PC-3 (cell line): ENCODE data around the gene SV2C. TPM values are rescaled to one million over a fixed set of nuclear protein-coding genes. Genes with fewer than 3 reads are reported as not detected.

Experiments used
- ATAC-seq: fragments of 200-7000 bp; cut with Tn5 transposase; 2 replicates; pipeline ENCODE4 v1.9.1; 2020; ENCODE audit warnings: mild to moderate bottlenecking, moderate library complexity
- BruUV-seq: library from RNA; stranded (reverse); fragments of 400-500 nt; replicated peaks from 2 replicates; lab custom pipeline; 2021; lab: Mats Ljungman, UMichigan
- CTCF ChIA-PET: fragments of 300-600 bp; sonication (Branson Sonifier 250); formaldehyde crosslinking; loops from one replicate; lab custom pipeline; 2022; ENCODE audit warnings: antibody characterized with exemption; lab: Charles Lee
- POLR2A ChIA-PET: fragments of 300-600 bp; sonication (Branson Sonifier 250); formaldehyde crosslinking; loops from one replicate; lab custom pipeline; 2022; ENCODE audit warnings: antibody characterized with exemption; ENCODE audit not compliant: unreplicated experiment; lab: Charles Lee
- DNase-seq: peaks from one replicate; pipeline ENCODE4 v3.0.0-alpha.2; 2015
- H2AFZ ChIP-seq: fragments of 300-600 bp; sonication (generic); 2 replicates; pipeline ENCODE4 v1.6.0; 2016; ENCODE audit warnings: antibody characterized with exemption, low read length
- H3F3A ChIP-seq: fragments of 300-600 bp; sonication (generic); one replicate; pipeline ENCODE4 v1.6.0; 2017; ENCODE audit warnings: antibody characterized with exemption, low read length, control low read depth, mild to moderate bottlenecking; ENCODE audit not compliant: unreplicated experiment
- H3K27ac ChIP-seq: fragments of 300-600 bp; sonication (generic); 2 replicates; pipeline ENCODE4 v1.5.1; 2016; ENCODE audit warnings: mild to moderate bottlenecking, low read length
- H3K27me3 ChIP-seq: fragments of 300-600 bp; sonication (generic); 2 replicates; pipeline ENCODE4 v1.6.1; 2016; ENCODE audit warnings: low read length, mixed read lengths
- H3K36me3 ChIP-seq: fragments of 300-600 bp; sonication (generic); 2 replicates; pipeline ENCODE4 v1.6.1; 2016; ENCODE audit warnings: low read depth, mixed run types, low read length, mixed read lengths
- H3K4me1 ChIP-seq: fragments of 300-600 bp; sonication (generic); 2 replicates; pipeline ENCODE4 v1.5.1; 2016; ENCODE audit warnings: low read length; ENCODE audit not compliant: insufficient read depth
- H3K4me2 ChIP-seq: fragments of 300-600 bp; sonication (generic); 2 replicates; pipeline ENCODE4 v1.6.0; 2016; ENCODE audit warnings: low read length
- H3K4me3 ChIP-seq: fragments of 300-600 bp; sonication (generic); 2 replicates; pipeline ENCODE4 v1.5.1; 2016; ENCODE audit warnings: mild to moderate bottlenecking, low read length, mixed read lengths
- H3K79me2 ChIP-seq: fragments of 300-600 bp; sonication (generic); 2 replicates; pipeline ENCODE4 v1.6.1; 2017; ENCODE audit warnings: low read length, mixed read lengths
- H3K9ac ChIP-seq: fragments of 300-600 bp; sonication (generic); 2 replicates; pipeline ENCODE4 v1.6.0; 2016; ENCODE audit warnings: mild to moderate bottlenecking, low read length
- H3K9me2 ChIP-seq: fragments of 300-600 bp; sonication (generic); replicated peaks from 2 replicates; pipeline ENCODE4 v1.6.1; 2016; ENCODE audit warnings: mixed run types, low read length, mixed read lengths
- H3K9me3 ChIP-seq: fragments of 300-600 bp; sonication (generic); 2 replicates; pipeline ENCODE4 v1.6.1; 2016; ENCODE audit warnings: low read length, mixed read lengths
- H4K20me1 ChIP-seq: fragments of 300-600 bp; sonication (generic); 2 replicates; pipeline ENCODE4 v1.6.1; 2016; ENCODE audit warnings: low read length, mixed read lengths
- CTCF ChIP-seq: fragments of 300-600 bp; sonication (generic); conservative IDR thresholded peaks from 2 replicates; pipeline ENCODE4 v1.5.1; 2017; ENCODE audit warnings: antibody characterized with exemption, low read depth, mild to moderate bottlenecking, low read length
- EZH2 ChIP-seq: fragments of 300-600 bp; sonication (generic); IDR thresholded peaks from one replicate; pipeline ENCODE4 v1.6.1; 2017; ENCODE audit warnings: antibody characterized with exemption, mild to moderate bottlenecking, low read length; ENCODE audit not compliant: unreplicated experiment
- EZH2phosphoT487 ChIP-seq: fragments of 300-600 bp; sonication (generic); IDR thresholded peaks from 2 replicates; pipeline ENCODE4 v1.6.1; 2018; ENCODE audit warnings: mild to moderate bottlenecking, antibody characterized with exemption, low read length, borderline replicate concordance
- intact Hi-C: fragments of 100-400 bp; cut with micrococcal nuclease; formaldehyde crosslinking; loops from 2 replicates; pipeline ENCODE4 v1.9.0; 2023
- total RNA-seq: library from RNA; depleted of rRNA; stranded (reverse); fragments of >200 nt; gene quantifications from 2 replicates; pipeline ENCODE4 v1.2.3, GENCODE V29; 2014

SV2C gene
- total RNA-seq, 1 experiment from 2014 or later, result not detected

GRCh38 chr5:76137887-76138542, 54.8 kb downstream of the SV2C start:
- ATAC-seq (no peak), DNase-seq (no peak)
- Histone ChIP-seq H4K20me1 (no peaks in the 10 kb centered on the region), H3K9ac (no peak overlapping the region), H3K27me3 (peaks cover 46% of the 10 kb centered on the region), H2AFZ (no peak overlapping the region), H3K9me3 (no peaks in the 10 kb centered on the region), H3K4me1 (no peaks in the 10 kb centered on the region), H3K79me2 (no peaks in the 10 kb centered on the region), H3K27ac (no peak overlapping the region), H3K9me2 (no peaks in the 10 kb centered on the region), H3K4me3 (no peak overlapping the region), H3K36me3 (no peaks in the 10 kb centered on the region), H3F3A (no peaks in the 10 kb centered on the region), H3K4me2 (no peak overlapping the region)
- BruUV-seq, result no TSS peak
- no peak for TF ChIP-seq EZH2phosphoT487
- no peak for TF ChIP-seq CTCF
- TF ChIP-seq EZH2, result no peak
- ChIA-PET CTCF (no interaction called here), POLR2A (no interaction called here)
- intact Hi-C loops, result no loop called here

GRCh38 chr5:76143884-76144283, 60.7 kb downstream of the SV2C start:
- intact Hi-C loops, result no loop called here
- Histone ChIP-seq H3K27me3 (peaks cover 6% of the 10 kb centered on the region; the same call in 1 of the 2 replicates), H2AFZ (no peak overlapping the region), H3K79me2 (no peaks in the 10 kb centered on the region), H3K36me3 (no peaks in the 10 kb centered on the region), H3K4me3 (no peak overlapping the region), H3K4me1 (no peaks in the 10 kb centered on the region), H3F3A (no peaks in the 10 kb centered on the region), H3K27ac (no peak overlapping the region), H3K9me2 (no peaks in the 10 kb centered on the region), H3K9ac (no peak overlapping the region), H3K9me3 (no peaks in the 10 kb centered on the region), H4K20me1 (no peaks in the 10 kb centered on the region), H3K4me2 (no peak overlapping the region)
- ATAC-seq (no peak), DNase-seq (no peak)
- ChIA-PET POLR2A (no interaction called here), CTCF (no interaction called here)
- BruUV-seq, result no TSS peak
- TF ChIP-seq EZH2 (no peak), CTCF (no peak), EZH2phosphoT487 (no peak)

GRCh38 chr5:76144513-76145274, 61.5 kb downstream of the SV2C start:
- POLR2A ChIA-PET, result no interaction called here
- H2AFZ ChIP-seq, result no peak overlapping the region
- intact Hi-C loops, result no loop called here

More at GRCh38 chr5:76144513-76145274, 61.5 kb downstream of the SV2C start:
- no peak for TF ChIP-seq EZH2phosphoT487
- no peak for TF ChIP-seq CTCF
- TF ChIP-seq EZH2, result no peak
- Histone ChIP-seq H3K27ac (no peak overlapping the region), H3K9me3 (no peaks in the 10 kb centered on the region), H3K4me1 (no peaks in the 10 kb centered on the region), H3F3A (no peaks in the 10 kb centered on the region), H3K9me2 (no peaks in the 10 kb centered on the region), H3K27me3 (no peaks in the 10 kb centered on the region), H3K4me3 (no peak overlapping the region), H3K36me3 (no peaks in the 10 kb centered on the region), H3K9ac (no peak overlapping the region), H4K20me1 (no peaks in the 10 kb centered on the region), H3K79me2 (no peaks in the 10 kb centered on the region), H3K4me2 (no peak overlapping the region)
- ATAC-seq (no peak), DNase-seq (no peak)
- CTCF ChIA-PET, result no interaction called here
- no TSS peak for BruUV-seq
